ENCODE data around the gene ZMYM1. TPM values are rescaled to one million over a fixed set of nuclear protein-coding genes. Genes with fewer than 3 reads are reported as not detected.
"Not testable (repeated sequence)": the region's sequence is repeated elsewhere in the genome, so short reads cannot be mapped to it uniquely, and the experiment has no call there.

The ZMYM1 gene
- polyA plus RNA-seq, 2 donors = 3.1 to 7.8 TPM

GRCh38 chr1:35064265-35064664, 14.9 kb upstream of the ZMYM1 start:
- WGBS, 2 donors = 75 to 88% methylated on average over 2 of the region's 2 CpGs
- H3K27me3 ChIP-seq (ENCODE audit: control insufficient read depth in 1 of 2, insufficient read depth in 2 of 2, low read length in 2 of 2) = no peaks in the 10 kb centered on the region
- H3K4me3 ChIP-seq (ENCODE audit: low read depth in 1 of 2, low read length in 2 of 2) = no peak overlapping the region
- no peaks in the 10 kb centered on the region for H3K4me1 ChIP-seq (ENCODE audit: control insufficient read depth in 2 of 2, insufficient read depth in 2 of 2, low read length in 1 of 2)
- H3K27ac ChIP-seq (ENCODE audit: low read depth in 2 of 2, low read length in 1 of 2) = no peak overlapping the region
- H3K9me3 ChIP-seq (ENCODE audit: control insufficient read depth in 2 of 2, insufficient read depth in 1 of 2, low read depth in 1 of 2, low read length in 1 of 2) = no peaks in the 10 kb centered on the region
- no peaks in the 10 kb centered on the region for H3K36me3 ChIP-seq (ENCODE audit: control insufficient read depth in 2 of 2, insufficient read depth in 2 of 2, low read length in 1 of 2)

DNA sequence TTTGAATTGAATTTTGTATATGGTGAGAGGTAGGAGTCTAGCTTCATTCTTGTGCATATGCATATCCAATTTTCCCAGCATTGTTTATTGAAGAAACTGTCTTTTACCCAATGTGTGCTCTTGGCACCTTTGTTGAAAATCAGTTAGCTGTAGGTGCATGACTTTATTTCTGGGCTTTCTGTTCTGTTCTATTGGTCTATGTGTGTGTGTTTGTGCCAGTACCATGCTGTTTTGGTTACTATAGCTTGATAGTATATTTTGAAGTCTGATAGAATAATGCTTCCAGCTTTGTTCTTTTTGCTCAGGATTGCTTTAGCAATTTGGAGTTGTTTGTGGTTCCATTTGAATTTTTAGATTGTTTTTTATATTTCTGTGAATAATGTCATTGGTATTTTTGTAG, 9.4 kb upstream of the ZMYM1 start:
- no peaks in the 10 kb centered on the region for H3K9me3 ChIP-seq (ENCODE audit: control insufficient read depth in 2 of 2, insufficient read depth in 1 of 2, low read depth in 1 of 2, low read length in 1 of 2)
- H3K4me3 ChIP-seq (ENCODE audit: low read depth in 1 of 2, low read length in 2 of 2) = no peak overlapping the region
- no peaks in the 10 kb centered on the region for H3K4me1 ChIP-seq (ENCODE audit: control insufficient read depth in 2 of 2, insufficient read depth in 2 of 2, low read length in 1 of 2)
- H3K27ac ChIP-seq (ENCODE audit: low read depth in 2 of 2, low read length in 1 of 2) = no peak overlapping the region
- no peaks in the 10 kb centered on the region for H3K27me3 ChIP-seq (ENCODE audit: control insufficient read depth in 1 of 2, insufficient read depth in 2 of 2, low read length in 2 of 2)
- H3K36me3 ChIP-seq (ENCODE audit: control insufficient read depth in 2 of 2, insufficient read depth in 2 of 2, low read length in 1 of 2) = no peaks in the 10 kb centered on the region

- 90 to 94% methylated on average over 1 of the region's 1 CpG for WGBS, 2 donors
Observed at GRCh38 chr1:35073265-35073811, 5.8 kb upstream of the ZMYM1 start.

GRCh38 chr1:35076426-35076825, 2.8 kb upstream of the ZMYM1 start:
- not testable (repeated sequence) for H3K27me3 ChIP-seq (ENCODE audit: control insufficient read depth in 1 of 2, insufficient read depth in 2 of 2, low read length in 2 of 2); H3K4me3 ChIP-seq (ENCODE audit: low read depth in 1 of 2, low read length in 2 of 2); H3K36me3 ChIP-seq (ENCODE audit: control insufficient read depth in 2 of 2, insufficient read depth in 2 of 2, low read length in 1 of 2); H3K4me1 ChIP-seq (ENCODE audit: control insufficient read depth in 2 of 2, insufficient read depth in 2 of 2, low read length in 1 of 2); H3K27ac ChIP-seq (ENCODE audit: low read depth in 2 of 2, low read length in 1 of 2); H3K9me3 ChIP-seq (ENCODE audit: control insufficient read depth in 2 of 2, insufficient read depth in 1 of 2, low read depth in 1 of 2, low read length in 1 of 2)
- 63 to 70% methylated on average over 8 of the region's 8 CpGs for WGBS, 2 donors

More at GRCh38 chr1:35073265-35073811, 5.8 kb upstream of the ZMYM1 start:
- H3K4me1 ChIP-seq (ENCODE audit: control insufficient read depth in 2 of 2, insufficient read depth in 2 of 2, low read length in 1 of 2) = no peaks in the 10 kb centered on the region
- no peaks in the 10 kb centered on the region for H3K36me3 ChIP-seq (ENCODE audit: control insufficient read depth in 2 of 2, insufficient read depth in 2 of 2, low read length in 1 of 2)
- H3K4me3 ChIP-seq (ENCODE audit: low read depth in 1 of 2, low read length in 2 of 2) = no peak overlapping the region
- H3K27ac ChIP-seq (ENCODE audit: low read depth in 2 of 2, low read length in 1 of 2) = no peak overlapping the region
- H3K9me3 ChIP-seq (ENCODE audit: control insufficient read depth in 2 of 2, insufficient read depth in 1 of 2, low read depth in 1 of 2, low read length in 1 of 2) = no peaks in the 10 kb centered on the region
- no peaks in the 10 kb centered on the region for H3K27me3 ChIP-seq (ENCODE audit: control insufficient read depth in 1 of 2, insufficient read depth in 2 of 2, low read length in 2 of 2)

DNA sequence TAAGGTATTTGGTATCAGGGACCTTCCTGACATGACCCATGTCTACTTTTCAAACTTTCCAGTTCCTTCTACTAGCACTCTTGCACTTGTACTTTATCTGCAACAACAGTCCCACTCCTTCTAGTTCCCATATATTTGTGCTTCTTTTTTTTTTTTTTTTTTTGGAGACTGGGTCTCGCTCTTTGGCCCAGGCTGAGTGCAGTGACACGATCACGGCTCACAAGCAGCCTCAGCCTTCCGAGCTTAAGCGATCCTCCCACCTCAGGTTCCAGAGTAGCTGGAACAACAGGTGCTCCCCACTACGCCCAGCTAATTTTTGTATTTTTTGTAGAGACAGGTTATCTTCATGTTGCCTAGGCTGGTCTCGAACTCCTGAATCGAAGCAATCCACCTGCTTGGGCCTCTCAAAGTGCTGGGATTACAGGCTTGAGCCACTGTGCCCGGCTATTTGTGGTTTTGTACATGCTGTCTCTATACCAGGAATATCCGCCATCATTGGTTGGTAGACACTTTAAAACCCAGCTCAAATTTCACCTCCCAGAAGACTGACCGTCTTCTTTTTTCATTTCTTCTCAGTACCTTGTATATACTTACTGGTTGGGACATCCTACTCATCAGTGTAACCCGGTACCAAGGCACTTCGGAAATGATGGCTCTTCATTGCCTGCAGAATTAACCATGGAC, 1.1 kb downstream of the ZMYM1 start:
- 88 to 90% methylated on average over 13 of the region's 13 CpGs for WGBS, 2 donors
- H3K4me1 ChIP-seq (ENCODE audit: control insufficient read depth in 2 of 2, insufficient read depth in 2 of 2, low read length in 1 of 2) = peaks cover 0 to 2% of the 10 kb centered on the region in 2 donors
- H3K36me3 ChIP-seq (ENCODE audit: control insufficient read depth in 2 of 2, insufficient read depth in 2 of 2, low read length in 1 of 2) = peaks cover 0 to 4% of the 10 kb centered on the region in 2 donors
- no peaks in the 10 kb centered on the region for H3K27me3 ChIP-seq (ENCODE audit: control insufficient read depth in 1 of 2, insufficient read depth in 2 of 2, low read length in 2 of 2)
- H3K27ac ChIP-seq (ENCODE audit: low read depth in 2 of 2, low read length in 1 of 2) = peak overlapping the region in 1 of 2 donors; percentile 93
- peak overlapping the region in 1 of 2 donors; percentile 62 for H3K4me3 ChIP-seq (ENCODE audit: low read depth in 1 of 2, low read length in 2 of 2)
- no peaks in the 10 kb centered on the region for H3K9me3 ChIP-seq (ENCODE audit: control insufficient read depth in 2 of 2, insufficient read depth in 1 of 2, low read depth in 1 of 2, low read length in 1 of 2)

- Histone ChIP-seq H3K4me3 (ENCODE audit: low read depth in 1 of 2, low read length in 2 of 2) (no peak overlapping the region), H3K27ac (ENCODE audit: low read depth in 2 of 2, low read length in 1 of 2) (peak overlapping the region; percentile 80 to 90), H3K4me1 (ENCODE audit: control insufficient read depth in 2 of 2, insufficient read depth in 2 of 2, low read length in 1 of 2) (peaks cover 0 to under 1% of the 10 kb centered on the region in 2 donors), H3K36me3 (ENCODE audit: control insufficient read depth in 2 of 2, insufficient read depth in 2 of 2, low read length in 1 of 2) (peaks cover 0 to 4% of the 10 kb centered on the region in 2 donors), H3K9me3 (ENCODE audit: control insufficient read depth in 2 of 2, insufficient read depth in 1 of 2, low read depth in 1 of 2, low read length in 1 of 2) (no peaks in the 10 kb centered on the region), H3K27me3 (ENCODE audit: control insufficient read depth in 1 of 2, insufficient read depth in 2 of 2, low read length in 2 of 2) (no peaks in the 10 kb centered on the region)
Observed at GRCh38 chr1:35085421-35085820, 6.2 kb downstream of the ZMYM1 start.

DNA sequence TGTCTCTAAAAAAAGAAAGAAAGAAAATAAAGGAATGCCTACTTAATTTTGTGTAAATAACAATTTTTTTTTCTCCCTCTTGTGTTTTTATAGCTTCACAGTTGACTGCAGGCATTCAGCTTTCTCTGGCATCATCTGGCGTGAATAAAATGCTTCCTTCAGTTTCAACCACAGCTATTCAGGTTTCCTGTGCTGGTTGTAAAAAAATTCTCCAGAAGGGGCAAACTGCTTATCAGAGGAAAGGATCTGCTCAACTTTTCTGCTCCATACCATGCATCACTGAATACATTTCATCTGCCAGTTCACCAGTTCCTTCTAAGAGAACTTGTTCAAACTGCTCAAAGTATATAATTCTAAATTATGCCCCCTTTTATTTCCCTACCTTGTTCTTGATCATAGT, 18.0 kb downstream of the ZMYM1 start:
- H3K4me1 ChIP-seq (ENCODE audit: control insufficient read depth in 2 of 2, insufficient read depth in 2 of 2, low read length in 1 of 2) = no peaks in the 10 kb centered on the region
- no peak overlapping the region for H3K4me3 ChIP-seq (ENCODE audit: low read depth in 1 of 2, low read length in 2 of 2)
- no peaks in the 10 kb centered on the region for H3K9me3 ChIP-seq (ENCODE audit: control insufficient read depth in 2 of 2, insufficient read depth in 1 of 2, low read depth in 1 of 2, low read length in 1 of 2)
- no peak overlapping the region for H3K27ac ChIP-seq (ENCODE audit: low read depth in 2 of 2, low read length in 1 of 2)
- no peaks in the 10 kb centered on the region for H3K27me3 ChIP-seq (ENCODE audit: control insufficient read depth in 1 of 2, insufficient read depth in 2 of 2, low read length in 2 of 2)
- 0 to 30% methylated on average over 1 of the region's 1 CpG for WGBS, 2 donors
- peaks cover 0 to 9% of the 10 kb centered on the region in 2 donors for H3K36me3 ChIP-seq (ENCODE audit: control insufficient read depth in 2 of 2, insufficient read depth in 2 of 2, low read length in 1 of 2)

DNA sequence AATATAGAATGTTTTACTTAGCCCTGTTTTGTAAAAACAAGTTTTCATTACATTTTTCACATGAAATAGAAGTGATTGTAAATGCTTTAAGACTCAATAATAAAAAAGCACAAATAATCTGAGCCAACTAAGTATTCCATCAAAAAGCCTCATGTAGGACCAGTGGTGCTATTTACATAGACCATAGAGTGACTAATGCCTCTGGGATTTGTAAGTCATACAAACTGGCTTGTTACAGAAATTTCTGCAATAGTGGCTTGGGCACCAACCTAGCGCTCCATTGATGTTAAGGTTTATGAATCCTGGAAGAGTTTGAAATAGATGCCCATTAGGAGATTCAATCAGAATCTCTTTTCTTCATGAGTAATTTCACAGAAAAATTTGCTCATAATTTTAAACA, 31.9 kb downstream of the ZMYM1 start:
- WGBS, 2 donors = 92 to 93% methylated on average over 1 of the region's 1 CpG
- Histone ChIP-seq H3K27ac (ENCODE audit: low read depth in 2 of 2, low read length in 1 of 2) (no peak overlapping the region), H3K27me3 (ENCODE audit: control insufficient read depth in 1 of 2, insufficient read depth in 2 of 2, low read length in 2 of 2) (no peaks in the 10 kb centered on the region), H3K36me3 (ENCODE audit: control insufficient read depth in 2 of 2, insufficient read depth in 2 of 2, low read length in 1 of 2) (peaks cover 0 to 3% of the 10 kb centered on the region in 2 donors), H3K4me3 (ENCODE audit: low read depth in 1 of 2, low read length in 2 of 2) (no peak overlapping the region), H3K4me1 (ENCODE audit: control insufficient read depth in 2 of 2, insufficient read depth in 2 of 2, low read length in 1 of 2) (no peaks in the 10 kb centered on the region), H3K9me3 (ENCODE audit: control insufficient read depth in 2 of 2, insufficient read depth in 1 of 2, low read depth in 1 of 2, low read length in 1 of 2) (no peaks in the 10 kb centered on the region)

GRCh38 chr1:35112668-35113067, 33.5 kb downstream of the ZMYM1 start:
- Histone ChIP-seq H3K27ac (ENCODE audit: low read depth in 2 of 2, low read length in 1 of 2) (no peak overlapping the region), H3K36me3 (ENCODE audit: control insufficient read depth in 2 of 2, insufficient read depth in 2 of 2, low read length in 1 of 2) (peaks cover 0 to 3% of the 10 kb centered on the region in 2 donors), H3K4me3 (ENCODE audit: low read depth in 1 of 2, low read length in 2 of 2) (no peak overlapping the region), H3K9me3 (ENCODE audit: control insufficient read depth in 2 of 2, insufficient read depth in 1 of 2, low read depth in 1 of 2, low read length in 1 of 2) (no peaks in the 10 kb centered on the region), H3K4me1 (ENCODE audit: control insufficient read depth in 2 of 2, insufficient read depth in 2 of 2, low read length in 1 of 2) (no peaks in the 10 kb centered on the region), H3K27me3 (ENCODE audit: control insufficient read depth in 1 of 2, insufficient read depth in 2 of 2, low read length in 2 of 2) (no peaks in the 10 kb centered on the region)
- WGBS, 2 donors = 77 to 84% methylated on average over 4 of the region's 4 CpGs

Measured in esophagus (tissue), 2 donors.